Caco-2 (cell line): ENCODE results near the gene GATAD2B. TPM values are rescaled to one million over a fixed set of nuclear protein-coding genes. Genes with fewer than 3 reads are reported as not detected.

Experiments
- BruUV-seq: library from RNA; stranded (reverse); fragments of 400-500 nt; replicated peaks from 2 replicates; lab custom pipeline; 2021; lab: Mats Ljungman, UMichigan
- CTCF ChIA-PET: fragments of 300-600 bp; sonication (Branson Sonifier 250); formaldehyde crosslinking; loops from one replicate; lab custom pipeline; 2022; ENCODE audit warnings: antibody characterized with exemption; lab: Charles Lee
- POLR2A ChIA-PET: fragments of 300-600 bp; sonication (Branson Sonifier 250); formaldehyde crosslinking; loops from one replicate; lab custom pipeline; 2022; ENCODE audit warnings: antibody characterized with exemption; lab: Charles Lee
- DNase-seq, 2 experiments: peaks; one replicate each; pipeline versions ENCODE4 v3.0.0 to v3.0.0-alpha.2; 2020 to 2022
- H3K27me3 ChIP-seq: replicated peaks from 2 replicates; pipeline ENCODE4 v1.6.0; 2011; ENCODE audit warnings: low read length; ENCODE audit not compliant: control insufficient read depth, insufficient read depth
- H3K36me3 ChIP-seq: 2 replicates; pipeline ENCODE4 v1.5.1; 2011; ENCODE audit warnings: low read length; ENCODE audit not compliant: control insufficient read depth, insufficient read depth
- H3K4me1 ChIP-seq: fragments of 250-450 bp; sonication (Bioruptor Pico); 2 replicates; pipeline ENCODE4 v1.5.1; 2020; ENCODE audit warnings: mild to moderate bottlenecking
- H3K4me3 ChIP-seq: 2 replicates; pipeline ENCODE4 v1.5.1; 2011; ENCODE audit warnings: low read depth, mild to moderate bottlenecking, control low read depth, low read length
- H3K9me3 ChIP-seq: fragments of 250-450 bp; sonication (Bioruptor Pico); 2 replicates; pipeline ENCODE4 v1.5.1; 2020; ENCODE audit warnings: mild to moderate bottlenecking, moderate library complexity
- H3K27ac Mint-ChIP-seq: one replicate; pipeline ENCODE4 v1.8.0; 2022; ENCODE audit warnings: mixed read lengths; ENCODE audit not compliant: unreplicated experiment
- H3K27me3 Mint-ChIP-seq: one replicate; pipeline ENCODE4 v1.8.0; 2022; ENCODE audit warnings: mixed read lengths; ENCODE audit not compliant: insufficient read depth, unreplicated experiment
- H3K36me3 Mint-ChIP-seq: one replicate; pipeline ENCODE4 v1.8.0; 2022; ENCODE audit warnings: mild to moderate bottlenecking, mixed read lengths; ENCODE audit not compliant: insufficient read depth, unreplicated experiment
- H3K4me1 Mint-ChIP-seq: one replicate; pipeline ENCODE4 v1.8.0; 2022; ENCODE audit warnings: low read depth, mixed read lengths; ENCODE audit not compliant: unreplicated experiment
- H3K4me3 Mint-ChIP-seq: one replicate; pipeline ENCODE4 v1.8.0; 2022; ENCODE audit warnings: mild to moderate bottlenecking, moderate library complexity, mixed read lengths; ENCODE audit not compliant: unreplicated experiment
- H3K9me3 Mint-ChIP-seq: one replicate; pipeline ENCODE4 v1.8.0; 2022; ENCODE audit warnings: mixed read lengths; ENCODE audit not compliant: unreplicated experiment
- CTCF ChIP-seq, 2 experiments: fragments of 200-600 bp in 1 of 2; IDR thresholded peaks; 1 replicate in 1 of 2; 2 replicates in 1 of 2; pipeline versions ENCODE4 v1.5.1 to v1.8.0; 2011 to 2022; ENCODE audit warnings: antibody characterized with exemption in 1 of 2, control low read depth in 1 of 2, inconsistent platforms in 1 of 2, low read depth in 1 of 2, low read length in 1 of 2, mild to moderate bottlenecking in 1 of 2, moderate library complexity in 1 of 2; ENCODE audit not compliant: insufficient read depth in 1 of 2, severe bottlenecking in 1 of 2, unreplicated experiment in 1 of 2
- intact Hi-C: fragments of 100-400 bp; cut with micrococcal nuclease; formaldehyde crosslinking; loops from one replicate; pipeline ENCODE4 v1.10.0; 2022; ENCODE audit not compliant: unreplicated experiment
- total RNA-seq: library from RNA; stranded (reverse); gene quantifications from 2 replicates; pipeline ENCODE4 v1.2.3, GENCODE V29; 2022

Gene GATAD2B
- total RNA-seq, 1 experiment from 2014 or later = 38.0 TPM

DNA sequence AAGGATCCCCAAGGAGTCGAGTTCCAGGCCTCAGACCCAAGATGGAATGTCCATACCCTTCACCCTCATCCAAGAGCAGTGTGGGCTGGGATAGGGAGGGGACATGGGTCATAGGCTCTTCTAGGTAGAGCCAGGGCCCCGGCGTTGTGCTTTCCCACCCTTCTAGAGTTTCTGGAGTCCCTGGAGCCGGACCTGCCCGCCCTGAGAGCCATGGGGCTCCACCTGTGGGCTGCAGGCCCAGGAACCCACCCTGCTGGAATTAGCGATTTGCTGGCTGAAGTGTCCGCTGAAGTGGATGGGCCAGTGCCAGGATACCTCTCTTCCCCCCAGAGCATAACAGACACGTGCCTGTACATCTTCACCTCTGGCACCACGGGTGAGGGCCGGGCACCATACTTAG lies 146.4 kb downstream of the GATAD2B start:
- no peak overlapping the region for H3K27ac Mint-ChIP-seq
- ChIA-PET POLR2A (interaction anchor here (0.6 to 1.8 kb wide), 6 partner anchors 48 to 444 kb away, joined by 4 to 11 read pairs (median 6); partner anchors contain the start of genes CHTOP, CREB3L4 and INTS3), CTCF (interaction anchor here (1.1 to 2.4 kb wide), 6 partner anchors 17 to 191 kb away, joined by 3 to 7 read pairs (median 5); partner anchors contain the start of genes CREB3L4, INTS3 and S100A13)
- no TSS peak for BruUV-seq
- H3K36me3 Mint-ChIP-seq = peaks cover 28% of the 10 kb centered on the region
- Histone ChIP-seq H3K4me3 (peak overlapping the region; percentile 55), H3K27me3 (no peaks in the 10 kb centered on the region), H3K9me3 (no peaks in the 10 kb centered on the region), H3K4me1 (peaks cover 11% of the 10 kb centered on the region), H3K36me3 (peaks cover 3% of the 10 kb centered on the region; the same call in 1 of the 2 replicates)
- DNase-seq = no peak
- H3K4me1 Mint-ChIP-seq = no peaks in the 10 kb centered on the region
- intact Hi-C loops = loop anchor here (10.0 kb wide), 1 partner anchor 262 kb away; no protein-coding TSS in a partner anchor
- peak overlapping the region; percentile 82 for H3K4me3 Mint-ChIP-seq
- no peaks in the 10 kb centered on the region for H3K9me3 Mint-ChIP-seq
- no peaks in the 10 kb centered on the region for H3K27me3 Mint-ChIP-seq
- TF ChIP-seq CTCF (IDR thresholded peaks at IDR 0.05; ENCODE audit: insufficient read depth in 1 of 2, low read depth in 1 of 2, low read length in 1 of 2, severe bottlenecking in 1 of 2, unreplicated experiment in 1 of 2) = no peak

- ChIA-PET CTCF (interaction anchor here (0.6 to 2.4 kb wide), 9 partner anchors 17 to 269 kb away, joined by 3 to 7 read pairs (median 4); partner anchors contain the start of genes CREB3L4, INTS3 and S100A13), POLR2A (interaction anchor here (0.6 to 1.8 kb wide), 10 partner anchors 8 to 445 kb away, joined by 3 to 11 read pairs (median 6); partner anchors contain the start of genes CHTOP, CREB3L4, INTS3 and RPS27)
- Mint-ChIP-seq H3K36me3 (peaks cover 29% of the 10 kb centered on the region), H3K4me1 (no peaks in the 10 kb centered on the region), H3K27me3 (no peaks in the 10 kb centered on the region), H3K4me3 (peak overlapping the region; percentile 82), H3K27ac (peak overlapping the region; percentile 59), H3K9me3 (no peaks in the 10 kb centered on the region)
- H3K9me3 ChIP-seq = no peaks in the 10 kb centered on the region
- DNase-seq = peak; percentile 86 to 87
- H3K27me3 ChIP-seq = no peaks in the 10 kb centered on the region
- intact Hi-C loops = loop anchor here (10.0 kb wide), 1 partner anchor 261 kb away; no protein-coding TSS in a partner anchor
- no peak for TF ChIP-seq CTCF (IDR thresholded peaks at IDR 0.05; ENCODE audit: insufficient read depth in 1 of 2, low read depth in 1 of 2, low read length in 1 of 2, severe bottlenecking in 1 of 2, unreplicated experiment in 1 of 2)
- H3K4me3 ChIP-seq = peak overlapping the region; percentile 55
- H3K4me1 ChIP-seq = peaks cover 11% of the 10 kb centered on the region
- BruUV-seq = no TSS peak
- H3K36me3 ChIP-seq = peaks cover 3% of the 10 kb centered on the region; the same call in 1 of the 2 replicates
These were observed 147.1 kb downstream of the GATAD2B start for GRCh38 chr1:153775458-153776327.
